ENCODE measurements around the gene CYP17A1. TPM values are rescaled to one million over a fixed set of nuclear protein-coding genes. Genes with fewer than 3 reads are reported as not detected.
A peak's percentile ranks its signal among the peaks of the same experiment; 100 is the strongest.

Gene CYP17A1
- total RNA-seq = under 1 TPM in 1 of 9 donors, not detected in 8; 0.25 TPM
- not detected for polyA plus RNA-seq
- long read RNA-seq, donor 1 = 0 reads
- long read RNA-seq, donor 2 = 0 reads
- long read RNA-seq, donor 3 = 0 reads

- intact Hi-C loops (cut with DNase I) = loop anchor here in 9 of 10 donors (2.0 to 10.0 kb wide), 12 partner anchors 60 to 508 kb away; partner anchors contain the start of gene RPEL1 (in 4 of the 9)
- H3K36me3 ChIP-seq = no peaks in the 10 kb centered on the region
- DNase-seq = peak in 1 of 5 donors; percentile 27
- peak in 2 of 4 donors; percentile 28 to 37 for ATAC-seq
- peaks cover 0 to 15% (median 0%) of the 10 kb centered on the region in 12 donors for H3K9me3 ChIP-seq
- no peaks in the 10 kb centered on the region for H3K27me3 ChIP-seq
- WGBS, 4 donors = 45 to 55% (median 52%) methylated on average over 4 to 5 of the region's 5 CpGs
- H3K4me1 ChIP-seq = peaks cover 0 to 14% (median 0%) of the 10 kb centered on the region in 12 donors
- no peak within 1 kb of the TSS for H3K27ac ChIP-seq
- TF ChIP-seq POLR2A (IDR thresholded peaks at IDR 0.05) (no peak), CTCF (IDR thresholded peaks at IDR 0.05) (no peak)
- H3K4me3 ChIP-seq = no peak within 1 kb of the TSS
Observed at GRCh38 chr10:102837230-102837721, at the start of gene CYP17A1. CYP17A1 (minus strand) TSS chr10:102837413; CDS start chr10:102837361, 52 bp downstream.

- H3K4me3 ChIP-seq = no peak overlapping the region
- ATAC-seq = no peak
- peaks cover 0 to 69% (median 0%) of the 10 kb centered on the region in 9 donors for H3K36me3 ChIP-seq
- WGBS, 4 donors = 89 to 97% (median 95%) methylated on average over 2 of the region's 2 CpGs
- H3K4me1 ChIP-seq = peaks cover 0 to 8% (median 0%) of the 10 kb centered on the region in 12 donors
- H3K27ac ChIP-seq = no peak overlapping the region
- no peaks in the 10 kb centered on the region for H3K27me3 ChIP-seq
- TF ChIP-seq POLR2A (IDR thresholded peaks at IDR 0.05) (no peak), CTCF (IDR thresholded peaks at IDR 0.05) (no peak)
- no peak for DNase-seq
- intact Hi-C loops (cut with DNase I) = no loop called here
- no peaks in the 10 kb centered on the region for H3K9me3 ChIP-seq
Observed at GRCh38 chr10:102880256-102880655, 43.0 kb upstream of the CYP17A1 start.

- intact Hi-C loops (cut with DNase I) = no loop called here
- Histone ChIP-seq H3K4me1 (peaks cover 0 to 8% (median 0%) of the 10 kb centered on the region in 12 donors), H3K9me3 (no peaks in the 10 kb centered on the region), H3K27me3 (no peaks in the 10 kb centered on the region), H3K27ac (peak overlapping the region in 1 of 12 donors; percentile 23), H3K4me3 (no peak overlapping the region), H3K36me3 (peaks cover 0 to 81% (median 8%) of the 10 kb centered on the region in 9 donors)
- 35 to 52% (median 45%) methylated on average over 4 of the region's 4 CpGs for WGBS, 4 donors
- no peak for TF ChIP-seq CTCF (IDR thresholded peaks at IDR 0.05)
- TF ChIP-seq POLR2A (IDR thresholded peaks at IDR 0.05) = no peak
- ATAC-seq (no peak), DNase-seq (no peak)
Observed at GRCh38 chr10:102878629-102879028, 41.4 kb upstream of the CYP17A1 start.

GRCh38 chr10:102876747-102877153, 39.5 kb upstream of the CYP17A1 start:
- Histone ChIP-seq H3K9me3 (no peaks in the 10 kb centered on the region), H3K36me3 (peaks cover 0 to 88% (median 8%) of the 10 kb centered on the region in 9 donors), H3K27me3 (no peaks in the 10 kb centered on the region), H3K4me1 (peaks cover 0 to 8% (median 0%) of the 10 kb centered on the region in 12 donors), H3K4me3 (no peak overlapping the region), H3K27ac (no peak overlapping the region)
- intact Hi-C loops (cut with DNase I) = no loop called here
- 87 to 91% (median 90%) methylated on average over 2 of the region's 2 CpGs for WGBS, 4 donors
- ATAC-seq = no peak
- no peak for TF ChIP-seq POLR2A (IDR thresholded peaks at IDR 0.05)
- no peak for TF ChIP-seq CTCF (IDR thresholded peaks at IDR 0.05)
- no peak for DNase-seq
